HG02870 (cell line): ENCODE measurements around the gene CLCN5.
A peak's percentile ranks its signal among the peaks of the same experiment; 100 is the strongest.

Experiments used
- ATAC-seq: cut with Tn5 transposase; IDR thresholded peaks from one replicate; pipeline ENCODE4 v1.9.1; 2021; ENCODE audit warnings: mild to moderate bottlenecking, moderate library complexity; ENCODE audit not compliant: unreplicated experiment

The CLCN5 gene

DNA sequence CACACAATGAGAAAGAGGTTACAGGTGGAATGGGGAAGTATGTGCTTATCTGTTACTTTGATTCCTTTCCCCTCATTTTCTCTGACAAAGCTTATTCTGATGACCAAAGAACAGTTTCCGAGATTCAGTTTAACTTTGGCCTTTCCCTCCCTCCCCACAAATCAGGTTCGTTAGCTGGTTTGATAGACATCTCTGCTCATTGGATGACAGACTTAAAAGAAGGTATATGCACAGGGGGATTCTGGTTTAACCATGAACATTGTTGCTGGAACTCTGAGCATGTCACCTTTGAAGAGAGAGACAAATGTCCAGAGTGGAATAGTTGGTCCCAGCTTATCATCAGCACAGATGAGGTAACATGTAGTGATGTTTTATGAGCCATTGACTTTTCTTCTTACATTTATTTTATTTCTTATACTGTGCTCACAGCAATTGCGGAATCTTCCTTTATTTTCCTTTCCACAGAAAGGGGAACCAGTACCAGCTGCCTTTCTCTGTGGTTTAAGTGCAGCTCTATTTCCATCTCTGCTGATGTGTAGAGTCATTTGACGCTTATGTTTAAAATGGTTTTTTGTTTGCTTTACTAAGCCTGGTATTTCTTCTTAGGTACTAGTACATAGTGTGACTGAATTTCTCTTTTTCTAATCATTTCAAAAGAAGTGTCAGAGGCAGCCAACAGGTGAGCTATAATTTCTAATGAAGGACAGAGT lies 153.4 kb downstream of the CLCN5 start:
- ATAC-seq = peak; percentile 65

DNA sequence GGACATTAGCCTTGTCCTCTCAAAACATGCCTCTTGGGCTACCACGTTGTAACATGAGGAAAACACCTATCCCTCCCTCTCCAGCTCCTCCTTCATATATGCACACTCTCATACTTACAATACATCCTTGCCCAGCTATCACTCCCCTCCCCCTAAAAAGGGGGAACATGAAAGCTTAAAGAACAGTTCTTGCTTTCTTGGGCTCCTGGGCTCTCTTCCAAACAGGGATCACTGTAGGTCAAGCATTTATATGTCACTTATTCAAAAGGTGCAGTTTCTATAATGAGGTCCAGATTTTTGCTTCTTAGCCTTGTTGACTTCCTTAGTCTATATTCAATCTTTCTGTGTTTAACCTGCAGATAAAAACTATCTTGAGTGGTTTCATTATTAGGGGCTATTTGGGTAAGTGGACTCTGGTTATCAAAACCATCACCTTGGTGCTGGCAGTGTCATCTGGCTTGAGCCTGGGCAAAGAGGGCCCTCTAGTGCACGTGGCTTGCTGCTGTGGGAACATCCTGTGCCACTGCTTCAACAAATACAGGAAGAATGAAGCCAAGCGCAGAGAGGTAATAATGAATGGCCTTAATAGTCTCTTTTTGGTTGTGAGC lies 159.0 kb downstream of the CLCN5 start:
- no peak for ATAC-seq

DNA sequence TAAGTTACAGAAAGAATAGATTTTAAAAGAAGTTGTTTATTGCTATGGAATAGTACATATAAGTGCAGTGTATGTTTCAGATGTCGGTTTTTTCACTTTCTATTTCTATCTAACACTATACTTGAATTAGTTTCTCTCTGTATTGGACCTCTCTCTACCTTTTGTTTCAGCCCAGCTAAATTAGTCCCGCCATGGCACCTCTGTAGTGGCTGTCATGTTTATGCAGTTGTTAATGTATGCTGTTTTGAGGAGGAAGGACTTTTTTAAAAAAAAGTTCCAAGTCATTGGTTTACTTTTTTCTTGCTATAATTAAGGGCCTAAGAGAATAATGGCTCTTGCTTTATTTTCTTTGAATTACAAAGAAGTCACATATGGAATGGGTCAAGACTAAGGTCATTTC lies 160.3 kb downstream of the CLCN5 start:
- no peak for ATAC-seq

DNA sequence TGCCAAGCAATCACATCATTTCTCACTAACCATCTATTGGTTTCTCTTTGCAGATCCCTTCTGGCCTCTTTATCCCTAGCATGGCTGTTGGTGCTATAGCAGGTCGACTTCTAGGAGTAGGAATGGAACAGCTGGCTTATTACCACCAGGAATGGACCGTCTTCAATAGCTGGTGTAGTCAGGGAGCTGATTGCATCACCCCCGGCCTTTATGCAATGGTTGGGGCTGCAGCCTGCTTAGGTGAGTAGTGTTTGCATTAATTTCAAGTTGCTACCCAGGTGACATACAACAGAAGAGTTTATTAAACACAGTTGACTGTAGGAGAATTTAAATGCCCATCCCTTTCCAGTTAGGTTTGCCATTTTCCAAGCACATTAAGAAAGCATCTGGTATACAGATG lies 166.2 kb downstream of the CLCN5 start:
- ATAC-seq = no peak

DNA sequence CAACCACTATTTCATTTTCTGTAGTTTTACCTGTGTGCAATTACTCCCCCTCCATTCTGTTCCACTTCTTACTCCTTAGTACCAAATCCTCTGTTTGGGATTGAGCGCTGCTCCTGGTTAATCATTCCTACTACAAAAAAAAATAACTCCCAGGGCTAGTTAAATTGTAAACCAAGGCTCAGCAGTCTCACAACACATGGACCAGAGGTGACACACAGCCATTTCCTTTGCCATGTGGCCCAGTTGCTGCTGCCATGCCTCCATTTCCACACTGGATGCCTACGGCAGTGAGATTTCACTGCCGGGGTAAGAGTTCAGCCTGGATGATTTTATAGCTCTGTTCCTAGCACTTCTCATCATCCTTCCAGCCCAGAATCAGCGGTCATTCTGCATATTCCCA lies 171.2 kb downstream of the CLCN5 start:
- no peak for ATAC-seq

DNA sequence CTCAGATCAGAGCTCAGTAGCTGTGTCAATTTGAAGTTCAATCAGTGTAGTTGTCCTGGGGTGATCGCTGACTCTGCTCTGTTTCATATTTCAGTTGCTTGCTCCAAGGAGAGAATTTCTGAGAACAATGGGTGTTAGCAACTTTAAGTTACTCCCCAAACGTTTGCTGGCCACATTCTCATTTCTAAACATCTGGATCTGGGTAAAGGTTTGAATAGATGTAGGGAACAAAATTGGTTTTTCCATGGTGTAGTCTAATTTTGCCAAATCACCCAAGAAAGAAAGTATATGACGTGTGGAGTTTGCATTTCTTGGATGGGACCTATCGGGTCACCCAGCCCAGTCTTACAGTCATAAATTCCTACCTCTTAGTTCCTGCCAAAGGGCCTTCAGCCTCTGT lies 174.7 kb downstream of the CLCN5 start:
- ATAC-seq = no peak

DNA sequence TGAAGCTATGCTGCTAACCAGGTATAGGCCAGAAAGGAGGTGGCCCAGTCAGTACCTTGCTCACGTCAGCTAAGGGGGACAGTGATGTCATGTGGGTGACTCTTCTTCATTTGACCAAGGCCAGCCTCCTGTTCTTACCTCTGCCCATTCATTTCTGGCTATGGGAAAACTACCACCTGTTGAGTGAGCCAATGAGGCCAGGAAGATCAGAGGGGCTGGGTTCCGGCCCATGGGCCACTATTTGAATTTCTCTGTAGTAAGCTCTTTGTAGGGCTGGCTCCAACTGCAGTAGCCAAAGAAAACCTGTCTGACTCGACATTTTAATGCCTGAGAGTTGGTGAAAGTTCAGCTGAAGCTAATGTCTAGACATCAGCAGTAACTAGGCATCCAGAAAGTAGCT lies 175.8 kb downstream of the CLCN5 start:
- no peak for ATAC-seq

DNA sequence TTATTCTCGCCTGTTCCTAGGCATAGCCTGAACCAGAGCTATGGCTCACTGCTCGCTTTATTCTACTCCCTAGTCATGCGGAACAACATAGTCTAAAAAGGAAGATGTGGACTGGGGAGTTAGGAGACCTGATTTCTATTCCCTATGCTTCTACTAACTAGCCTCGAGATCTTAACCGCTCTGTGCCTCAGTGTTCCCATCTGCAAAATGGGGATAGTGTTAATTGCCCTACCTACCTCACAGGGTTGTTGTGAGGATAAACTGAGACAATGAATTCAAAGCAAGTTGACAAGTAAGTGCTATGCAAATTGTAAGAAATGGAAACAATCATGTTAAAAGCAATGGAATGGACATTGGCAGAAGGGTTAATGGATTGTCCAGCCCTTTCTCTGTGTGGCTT lies 176.4 kb downstream of the CLCN5 start:
- no peak for ATAC-seq

DNA sequence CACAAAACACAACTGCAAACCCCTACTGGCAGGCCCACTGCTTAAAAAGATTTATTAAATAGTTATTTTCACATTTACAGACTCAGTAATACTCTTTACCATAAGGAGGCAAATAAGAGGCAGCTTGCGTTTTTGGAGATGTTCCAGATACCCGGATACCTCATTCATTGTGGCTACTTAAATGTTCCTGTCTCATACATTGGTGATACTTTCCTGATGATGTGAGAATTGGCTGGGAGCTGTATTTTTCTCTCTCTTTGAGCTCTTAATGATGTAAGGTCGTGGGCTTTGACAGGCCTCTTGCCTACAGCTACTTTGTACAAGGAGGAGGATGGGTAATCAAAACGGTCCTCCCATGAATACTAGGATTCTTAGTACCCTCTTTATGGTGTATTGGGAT lies 176.9 kb downstream of the CLCN5 start:
- ATAC-seq = no peak

DNA sequence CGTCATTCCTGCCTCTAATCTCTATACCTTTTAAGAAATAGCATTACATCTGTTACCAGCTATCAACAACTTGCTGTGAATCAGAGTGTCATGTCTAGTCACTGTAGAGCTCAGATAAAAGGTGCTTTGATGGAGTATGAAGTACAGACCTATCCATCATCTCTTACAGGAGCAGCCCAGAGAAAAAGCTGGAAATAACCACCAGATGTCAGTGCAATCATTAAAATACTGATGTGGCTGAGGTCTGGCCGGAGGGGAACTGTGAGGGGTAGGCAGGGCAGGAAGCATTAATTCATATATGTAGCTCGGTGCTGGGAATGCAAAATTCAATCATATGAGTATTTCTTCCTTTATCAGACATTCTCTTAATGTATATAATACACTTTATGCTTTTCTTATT lies 177.8 kb downstream of the CLCN5 start:
- no peak for ATAC-seq

DNA sequence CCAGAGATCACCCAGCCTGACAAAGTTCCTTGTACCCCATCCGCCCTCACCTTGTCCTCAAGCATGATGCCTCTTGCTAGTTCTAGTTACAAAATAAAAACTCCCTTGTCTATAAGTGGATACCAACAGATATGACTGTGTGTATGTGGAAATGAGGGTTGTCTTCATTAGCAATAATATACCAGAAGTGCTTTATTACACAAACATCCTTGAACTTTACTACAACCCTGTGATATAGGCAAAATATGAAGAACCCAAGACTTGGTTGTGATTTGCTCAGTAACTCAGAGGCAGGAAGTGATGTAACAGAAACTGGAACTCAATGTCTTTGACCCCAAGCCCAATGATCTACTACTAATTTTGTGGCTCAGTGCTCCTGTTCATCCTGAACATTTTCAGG lies 180.8 kb downstream of the CLCN5 start:
- ATAC-seq = no peak

DNA sequence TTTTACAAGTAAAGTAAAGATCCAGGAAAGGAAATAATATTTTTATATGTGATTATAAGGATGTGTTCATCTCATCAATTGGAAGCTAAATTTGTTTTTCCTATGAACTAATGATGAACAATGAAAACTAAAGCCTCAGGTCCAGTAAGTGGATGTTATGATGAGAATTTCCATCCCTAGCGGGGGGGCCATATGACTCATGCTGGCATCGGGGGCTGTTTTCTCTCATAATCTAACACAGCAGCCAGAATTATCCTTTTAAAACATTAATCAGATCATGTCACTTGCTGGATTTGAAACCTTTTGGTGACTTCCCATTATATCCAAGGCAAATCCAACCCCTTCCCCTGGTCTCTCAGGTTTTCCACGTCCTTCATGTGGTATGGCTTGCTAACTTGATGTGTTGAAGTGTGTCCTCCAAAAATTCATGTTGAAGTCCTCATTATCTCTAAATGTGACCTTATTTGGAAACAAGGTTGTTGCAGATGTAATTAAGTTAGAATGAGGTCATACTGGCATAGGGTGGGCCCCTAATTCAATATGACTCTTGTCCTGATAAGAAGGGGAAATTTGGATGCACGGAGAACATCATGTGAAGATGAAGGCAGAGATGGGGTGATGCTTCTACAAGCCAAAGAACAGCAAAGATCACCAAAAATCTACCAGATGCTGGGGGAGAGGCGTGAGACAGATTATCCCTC lies 181.6 kb downstream of the CLCN5 start:
- ATAC-seq = no peak

DNA sequence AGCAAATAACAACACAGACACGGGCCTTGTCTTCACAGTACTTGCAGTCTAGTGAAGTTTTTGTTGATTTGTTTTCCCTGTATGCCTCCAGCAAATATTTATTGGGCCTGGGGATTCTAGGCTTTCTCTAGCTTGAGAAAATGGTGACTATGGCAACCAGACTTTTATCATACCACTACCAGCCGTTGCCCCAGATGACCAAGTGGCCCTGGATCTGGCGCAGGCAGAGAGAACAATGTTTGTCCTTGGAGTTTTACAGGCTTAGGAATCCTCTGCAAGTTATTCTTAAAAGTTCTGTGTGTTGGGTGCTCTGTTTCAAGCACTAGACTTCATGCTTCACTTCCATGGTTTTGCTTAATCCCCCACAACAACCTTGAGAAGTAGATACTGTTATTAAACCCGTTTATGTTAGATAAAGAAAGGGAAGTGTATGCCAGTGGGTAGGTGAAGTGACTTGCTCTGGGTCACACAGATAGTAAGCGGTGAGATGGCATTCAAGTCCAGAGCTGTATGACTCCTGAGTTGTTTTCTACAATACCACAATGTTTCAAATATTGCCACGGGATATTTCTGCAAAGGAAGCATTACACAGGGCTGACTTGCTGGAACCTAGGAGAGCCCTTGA lies 183.8 kb downstream of the CLCN5 start:
- no peak for ATAC-seq

DNA sequence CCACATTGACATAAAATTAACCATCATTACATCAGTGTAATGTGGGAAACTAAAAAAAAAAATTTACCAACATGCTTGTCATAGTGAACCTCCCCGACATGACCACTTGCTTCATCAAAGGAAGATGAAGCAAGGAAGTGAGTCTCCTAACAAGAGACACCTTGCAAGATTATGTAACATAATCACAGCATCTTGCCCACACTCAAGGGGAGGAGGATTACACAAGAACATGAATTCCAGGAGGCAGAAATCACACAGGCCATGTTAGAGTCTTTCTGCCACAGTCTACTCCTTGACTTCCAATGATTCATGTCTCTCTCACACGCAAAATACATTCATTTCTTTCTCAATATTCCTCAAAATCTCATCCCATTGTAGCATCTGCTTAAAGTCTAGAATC lies 185.1 kb downstream of the CLCN5 start:
- ATAC-seq = no peak

DNA sequence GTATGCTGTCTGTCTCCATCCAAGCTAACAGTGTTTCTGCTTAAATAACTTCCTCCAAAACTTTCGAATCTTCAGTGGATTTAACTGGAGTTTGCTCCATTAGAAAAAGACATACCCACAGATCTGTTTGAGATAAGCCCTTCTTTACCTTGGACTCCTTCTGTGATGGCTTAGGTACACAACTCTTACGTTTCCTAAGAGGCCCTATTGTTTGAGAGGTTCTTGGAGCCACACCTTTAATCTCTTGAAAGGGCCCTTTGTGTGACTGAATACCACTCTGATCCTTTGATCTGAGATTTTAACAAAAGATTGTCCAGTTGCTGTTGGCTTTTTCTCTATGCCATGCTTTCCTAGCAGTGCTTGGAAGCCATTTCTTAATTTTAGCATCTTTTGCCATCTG lies 185.9 kb downstream of the CLCN5 start:
- ATAC-seq = no peak

DNA sequence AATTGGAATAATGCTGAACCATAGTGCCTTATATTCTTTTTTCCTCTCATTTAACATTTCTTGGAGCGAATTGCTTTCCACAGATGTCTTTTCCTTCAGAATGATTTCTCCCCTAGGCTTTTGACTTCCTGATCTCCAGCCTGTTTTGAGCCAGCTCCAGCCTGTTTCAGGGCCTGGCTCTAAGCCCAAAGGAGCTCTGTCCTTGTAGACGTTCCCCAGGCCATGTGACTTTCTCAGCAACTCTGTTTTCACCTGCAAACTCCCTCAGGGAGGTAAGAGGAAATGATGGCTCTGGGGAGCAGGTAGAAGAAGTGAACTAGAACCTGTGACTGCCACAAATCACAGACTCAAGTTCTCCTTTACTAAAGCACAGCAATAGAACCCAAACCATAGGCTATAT lies 189.3 kb downstream of the CLCN5 start:
- no peak for ATAC-seq

DNA sequence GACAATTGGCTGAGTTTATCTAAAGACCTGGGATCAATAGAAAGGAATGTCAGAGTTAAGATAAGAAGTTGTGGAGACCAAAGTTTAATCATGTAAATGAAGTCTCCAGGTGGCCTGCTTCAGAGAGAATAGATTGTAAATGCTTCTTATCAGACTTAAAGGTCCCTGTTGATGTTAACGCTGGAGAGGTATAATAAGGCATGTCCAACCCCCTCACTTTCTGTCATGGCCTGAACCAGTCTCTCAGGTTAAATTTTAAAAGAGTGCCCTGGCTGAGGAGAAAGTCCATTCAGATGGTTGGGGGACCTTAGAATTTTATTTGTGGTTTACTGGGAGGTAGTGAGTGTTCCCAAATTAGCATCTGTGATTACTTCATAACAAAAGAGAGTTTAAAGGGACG lies 191.7 kb downstream of the CLCN5 start:
- ATAC-seq = no peak

DNA sequence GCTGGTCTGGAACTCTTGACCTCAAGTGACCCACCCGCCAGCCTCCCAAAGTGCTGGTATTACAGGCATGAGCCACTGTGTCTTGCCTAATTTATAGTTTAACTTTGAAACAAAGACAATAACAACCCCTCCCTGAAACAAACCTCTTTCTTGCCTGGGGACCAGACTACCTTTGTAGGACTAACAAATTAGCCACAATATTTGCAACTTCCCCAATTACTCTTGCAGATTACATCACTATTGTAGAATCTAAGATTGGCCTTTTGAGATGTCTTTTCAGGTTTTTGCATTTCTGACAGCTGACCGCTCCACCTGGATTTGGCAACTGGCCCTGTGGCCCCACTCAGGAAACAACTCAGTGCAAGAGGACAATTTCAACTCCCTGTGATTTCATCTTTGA lies 193.6 kb downstream of the CLCN5 start:
- no peak for ATAC-seq

DNA sequence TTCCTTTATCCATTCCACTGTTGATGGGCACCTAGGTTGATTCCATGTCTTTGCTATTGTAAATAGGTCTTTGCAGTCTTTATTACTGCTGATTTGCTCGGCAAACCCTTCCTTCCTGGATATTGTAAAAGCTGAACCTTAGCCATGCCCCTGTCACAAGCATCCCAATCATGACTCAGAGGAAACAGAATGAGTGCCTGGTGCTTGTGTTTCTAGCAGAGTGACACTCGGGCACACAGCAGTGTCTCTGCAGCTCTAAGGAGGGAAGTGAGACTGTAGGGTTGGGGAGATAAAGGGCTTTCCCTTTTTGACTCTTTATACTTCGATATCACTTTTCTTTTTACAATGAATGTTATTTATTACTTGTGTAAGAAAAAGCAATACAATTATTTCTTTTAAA lies 195.1 kb downstream of the CLCN5 start:
- ATAC-seq = no peak

DNA sequence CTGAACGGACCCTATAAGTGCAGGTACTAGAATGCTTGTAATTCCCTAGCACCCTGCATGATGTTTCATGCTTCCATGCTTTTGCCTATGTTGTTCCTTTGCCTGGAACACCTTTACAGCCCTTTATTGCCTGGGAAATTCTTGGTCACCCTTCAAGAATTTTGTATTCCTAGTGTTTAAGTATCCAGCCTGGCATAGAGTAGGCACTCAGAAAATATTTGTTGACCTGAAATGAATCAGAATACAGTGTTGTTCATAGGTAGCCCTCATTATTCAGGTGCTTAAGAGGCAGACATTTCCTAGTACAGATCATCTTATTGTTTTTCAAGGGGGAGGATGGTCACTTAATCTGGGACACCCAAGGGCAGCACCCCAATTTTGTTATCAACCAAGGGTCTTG lies 203.1 kb downstream of the CLCN5 start:
- ATAC-seq = no peak

DNA sequence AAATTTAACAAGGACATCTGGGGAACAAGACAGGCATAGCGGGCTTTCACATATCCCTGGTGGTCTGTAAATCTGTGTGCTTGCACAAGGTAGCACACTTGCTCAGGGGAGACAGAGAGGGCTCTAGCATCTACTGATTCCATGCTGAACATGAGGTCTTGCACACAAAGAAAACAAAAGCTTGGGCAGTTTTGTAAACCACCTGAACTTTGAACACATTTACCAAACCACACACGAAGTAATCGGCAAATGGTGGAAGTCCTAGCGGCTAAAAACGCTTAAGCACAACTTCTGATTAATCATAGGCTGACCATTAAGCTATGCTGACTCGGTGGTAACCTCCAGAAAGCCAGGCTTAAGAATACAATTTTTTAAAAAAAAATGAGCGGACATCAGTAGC lies 225.6 kb downstream of the CLCN5 start:
- ATAC-seq = no peak
